Right renal cortex interstitium (tissue), 3 donors: ENCODE data around the gene CFAP299. TPM values are rescaled to one million over a fixed set of nuclear protein-coding genes. Genes with fewer than 3 reads are reported as not detected.
"Not testable (repeated sequence)": the region's sequence is repeated elsewhere in the genome, so short reads cannot be mapped to it uniquely, and the experiment has no call there.

Experiments
- DNase-seq, 3 donors: peaks; one replicate each; pipeline ENCODE4 v3.0.0-alpha.2; 2013; ENCODE audit warnings: low read depth in 3 of 3, low spot score in 2 of 3
- polyA plus RNA-seq, 3 donors: library from polyadenylated mRNA; unstranded; fragments of 120-200 nt; gene quantifications; one replicate each; pipeline ENCODE4 v1.2.1, GENCODE V29; 2013; ENCODE audit not compliant: insufficient read length in 3 of 3

The CFAP299 gene
- polyA plus RNA-seq, 3 donors = 0.48 to 0.98 (median 0.90) TPM

- DNase-seq = not testable (repeated sequence)
Observed at GRCh38 chr4:80439294-80440061, 103.9 kb downstream of the CFAP299 start.

DNA sequence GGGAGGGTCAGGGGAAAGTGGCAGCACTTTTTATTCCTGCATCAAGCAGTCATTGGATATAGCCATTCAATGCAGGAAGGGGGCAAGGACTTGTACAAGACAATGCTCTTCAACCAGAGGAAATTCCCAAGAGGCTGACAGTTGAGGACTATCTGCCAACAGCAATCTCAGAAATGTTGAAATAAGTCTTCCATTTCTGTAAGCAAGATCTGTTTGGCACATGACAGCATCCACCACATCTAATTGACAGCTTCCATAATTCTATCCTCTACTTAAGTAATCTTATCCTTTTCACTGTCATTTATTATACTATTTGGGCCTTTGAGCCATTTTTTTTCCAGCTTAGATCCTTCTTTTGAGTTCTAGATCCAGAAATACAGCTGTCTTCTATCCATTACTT is 110.7 kb downstream of the CFAP299 start:
- no peak for DNase-seq

DNA sequence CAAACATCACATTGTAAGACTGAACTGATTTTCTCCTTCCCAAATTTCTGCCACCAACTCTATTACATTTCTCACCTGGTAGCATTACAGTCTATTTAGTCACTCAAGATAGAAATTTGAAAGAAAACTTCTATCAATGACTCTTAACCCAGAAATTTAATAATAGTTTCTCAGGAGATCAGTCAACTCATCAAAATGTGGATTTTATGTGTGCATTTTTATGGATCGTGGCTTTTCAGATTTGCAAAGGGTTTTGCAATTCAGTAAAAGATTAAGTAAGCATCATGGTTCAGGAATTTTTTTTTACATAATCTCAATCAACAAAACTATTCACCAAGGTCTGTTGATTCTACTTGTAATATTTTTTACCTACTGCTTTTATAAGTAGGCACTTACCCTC is 111.1 kb downstream of the CFAP299 start:
- no peak for DNase-seq

DNA sequence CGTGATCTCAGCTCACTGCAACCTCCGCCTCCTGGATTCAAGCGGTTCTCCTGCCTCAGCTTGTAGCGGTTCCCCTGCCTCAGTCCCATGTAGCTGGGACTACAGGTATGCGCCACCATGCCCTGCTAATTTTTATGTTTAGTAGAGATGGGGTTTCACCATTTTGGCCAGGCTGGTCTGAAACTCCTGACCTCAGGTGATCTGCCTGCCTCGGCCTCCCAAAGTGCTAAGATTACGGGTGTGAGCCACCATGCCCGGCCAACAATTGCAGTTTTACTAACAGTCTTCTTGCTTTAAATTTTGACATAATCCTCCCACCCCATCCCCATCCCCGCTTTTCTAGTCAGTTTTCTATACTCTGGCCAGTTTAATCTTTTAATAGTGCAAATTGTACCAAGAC is 112.0 kb downstream of the CFAP299 start:
- DNase-seq = no peak

GRCh38 chr4:80448056-80448455 is 112.5 kb downstream of the CFAP299 start:
- no peak for DNase-seq

DNA sequence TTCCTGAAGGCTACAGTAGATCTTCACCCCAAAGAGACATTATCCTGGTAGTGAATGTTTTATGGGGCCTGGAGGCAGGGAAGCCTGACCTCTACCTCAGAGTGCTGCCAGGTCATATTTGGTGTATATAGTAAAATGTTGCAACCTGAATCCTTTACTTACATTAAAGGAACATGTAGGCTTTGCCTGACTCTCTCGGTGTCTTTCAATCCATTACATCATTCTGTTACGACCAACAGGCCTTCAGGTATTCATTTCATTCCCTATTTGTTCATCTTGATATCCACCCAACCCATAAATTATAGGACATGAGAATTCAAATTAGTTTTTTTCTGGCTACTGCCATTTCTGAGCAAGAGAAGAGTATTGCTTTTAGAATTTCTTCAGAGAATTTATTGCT is 116.5 kb downstream of the CFAP299 start:
- DNase-seq = no peak

DNA sequence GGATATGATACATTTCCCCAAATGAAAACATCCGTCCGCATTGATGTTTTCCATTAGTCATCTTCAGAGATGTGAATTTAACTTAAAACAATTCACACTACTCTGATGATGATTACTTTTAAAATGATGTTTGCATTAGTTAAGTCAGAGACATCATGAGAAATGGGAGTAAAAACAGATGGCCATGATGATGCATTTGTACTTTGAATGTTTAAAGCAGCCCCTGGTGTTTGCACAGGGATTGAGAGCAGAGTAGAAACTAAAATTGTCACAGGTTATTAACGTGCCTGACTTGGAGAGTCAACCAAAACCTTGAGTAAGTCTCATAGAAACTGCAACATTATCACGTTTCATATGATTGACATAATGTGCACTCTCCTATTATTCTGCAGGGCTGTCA is 117.2 kb downstream of the CFAP299 start:
- DNase-seq = no peak

GRCh38 chr4:80454040-80454439 is 118.5 kb downstream of the CFAP299 start:
- no peak for DNase-seq

GRCh38 chr4:80454556-80454955 is 119.0 kb downstream of the CFAP299 start:
- DNase-seq = no peak

GRCh38 chr4:80459918-80460473 is 124.5 kb downstream of the CFAP299 start:
- no peak for DNase-seq

DNA sequence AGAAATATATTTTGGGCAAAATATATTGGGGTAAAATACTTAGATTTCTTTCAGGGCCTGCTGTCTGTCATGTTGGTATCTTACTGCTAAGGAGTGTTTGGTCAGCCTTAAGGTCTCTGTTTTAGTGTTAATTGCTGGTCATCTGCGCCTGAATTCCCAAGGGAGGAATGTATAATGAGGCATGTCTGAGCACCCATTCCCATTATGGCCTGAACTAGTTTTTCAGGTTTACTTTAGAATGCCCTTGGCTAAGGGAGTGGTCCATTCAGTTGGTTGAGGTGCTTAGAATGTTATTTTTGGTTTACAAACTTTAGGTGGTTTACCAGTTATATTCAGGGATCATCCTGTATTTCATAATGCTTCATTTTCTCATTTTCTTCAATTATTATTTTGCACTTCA is 125.9 kb downstream of the CFAP299 start:
- peak in 2 of 3 donors; percentile 4 to 10 for DNase-seq

- DNase-seq = no peak
Observed at GRCh38 chr4:80462621-80463091, 127.1 kb downstream of the CFAP299 start.

DNA sequence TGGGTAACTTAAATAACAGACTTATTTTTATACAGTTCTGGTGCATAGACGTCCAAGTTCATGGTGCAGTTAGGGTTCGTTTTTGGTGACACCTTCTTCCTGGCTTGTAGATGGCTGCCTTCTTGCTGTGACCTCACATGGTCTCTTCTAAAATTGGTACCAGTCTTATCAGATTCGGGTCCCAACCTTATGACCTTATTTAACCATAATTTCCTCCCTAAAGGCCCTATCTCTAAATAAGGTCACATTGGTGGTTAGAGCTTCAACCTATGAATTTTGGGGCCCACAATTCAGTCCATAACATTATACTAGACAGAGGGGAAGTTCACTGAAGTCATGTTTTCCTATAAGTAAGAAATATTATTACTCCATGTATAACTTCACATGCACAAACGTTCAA is 128.0 kb downstream of the CFAP299 start:
- no peak for DNase-seq

DNA sequence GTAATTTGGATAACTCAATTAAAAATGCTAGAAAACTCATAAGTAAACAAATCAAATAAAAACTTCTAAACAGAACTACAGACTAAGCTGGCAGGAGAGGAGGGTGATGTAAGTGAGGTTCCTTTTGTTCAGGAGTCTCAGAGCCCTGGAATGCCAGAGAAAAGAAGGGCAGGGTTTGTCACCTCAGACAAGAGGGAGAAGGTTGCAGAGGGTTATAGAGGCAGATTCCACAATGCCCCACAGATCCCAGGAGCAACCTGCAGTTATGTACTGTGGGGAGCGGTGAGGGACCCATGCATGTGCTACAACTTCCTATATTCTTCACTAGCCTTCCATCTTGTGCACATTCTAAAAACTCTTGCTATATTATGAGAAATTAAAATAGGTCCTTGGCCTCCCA is 129.7 kb downstream of the CFAP299 start:
- no peak for DNase-seq

GRCh38 chr4:80465736-80466135 is 130.2 kb downstream of the CFAP299 start:
- no peak for DNase-seq

- DNase-seq = no peak
Observed at GRCh38 chr4:80466618-80467017, 131.1 kb downstream of the CFAP299 start.

DNA sequence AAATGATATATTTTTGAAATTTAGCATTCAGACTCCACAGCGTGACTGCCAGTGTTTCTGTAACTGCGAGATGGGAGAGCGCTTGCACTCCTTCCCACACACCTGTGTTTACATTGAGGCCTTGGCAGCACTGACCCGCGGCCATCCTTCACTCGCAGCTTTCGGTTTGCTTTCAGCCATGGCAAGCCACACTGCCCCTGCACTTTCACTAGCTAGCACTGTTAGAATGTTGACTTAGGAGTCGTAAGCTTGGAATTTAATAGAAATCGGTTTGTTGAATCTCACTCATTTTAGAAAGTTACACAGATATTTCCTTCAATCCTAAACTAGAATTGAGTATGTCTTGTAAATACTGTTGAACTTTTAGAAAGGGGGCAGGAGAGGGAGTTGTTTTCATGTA is 136.2 kb downstream of the CFAP299 start:
- peak; percentile 19 to 54 (median 27) for DNase-seq

GRCh38 chr4:80475236-80475635 is 139.7 kb downstream of the CFAP299 start:
- DNase-seq = no peak

DNA sequence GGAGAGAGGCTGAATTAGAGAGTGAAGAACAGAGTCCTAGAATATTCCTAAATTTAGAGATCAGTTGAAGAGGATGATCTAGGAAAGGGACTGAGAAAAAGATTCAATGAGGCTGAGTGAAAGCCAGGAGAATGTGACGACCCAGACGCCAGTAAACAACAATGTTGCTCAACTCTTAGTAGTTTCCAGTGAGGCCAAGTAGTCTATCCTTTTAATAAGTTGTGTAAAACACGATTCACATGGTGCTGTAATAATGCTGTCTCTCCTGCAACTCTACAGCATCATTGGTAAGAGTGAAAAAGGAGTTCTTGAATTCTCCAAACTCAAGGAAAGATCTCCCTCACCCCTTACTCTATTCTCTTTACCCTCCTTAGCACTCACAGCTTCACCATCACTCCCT is 140.3 kb downstream of the CFAP299 start:
- no peak for DNase-seq

GRCh38 chr4:80484712-80485111 is 149.2 kb downstream of the CFAP299 start:
- DNase-seq = no peak

DNA sequence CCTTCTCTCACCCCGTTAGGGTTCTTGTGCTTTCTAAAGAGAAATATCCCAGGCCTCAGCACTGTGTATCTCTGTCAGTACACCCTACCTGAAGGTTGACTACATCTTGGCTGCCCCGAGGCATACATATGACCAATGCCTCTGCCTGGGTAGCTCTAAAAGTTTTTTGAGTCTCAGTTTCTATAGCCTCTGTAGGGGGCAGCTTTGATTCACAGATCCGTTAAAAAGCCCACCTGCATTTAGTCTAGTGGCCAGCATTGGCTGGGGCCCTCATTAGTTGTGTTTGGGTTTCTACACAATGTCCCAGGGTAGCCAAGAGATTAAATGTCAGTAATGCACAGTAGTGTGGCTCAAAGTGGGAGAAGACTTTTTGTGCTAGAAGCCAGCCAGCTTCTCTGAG is 151.1 kb downstream of the CFAP299 start:
- DNase-seq = no peak

DNA sequence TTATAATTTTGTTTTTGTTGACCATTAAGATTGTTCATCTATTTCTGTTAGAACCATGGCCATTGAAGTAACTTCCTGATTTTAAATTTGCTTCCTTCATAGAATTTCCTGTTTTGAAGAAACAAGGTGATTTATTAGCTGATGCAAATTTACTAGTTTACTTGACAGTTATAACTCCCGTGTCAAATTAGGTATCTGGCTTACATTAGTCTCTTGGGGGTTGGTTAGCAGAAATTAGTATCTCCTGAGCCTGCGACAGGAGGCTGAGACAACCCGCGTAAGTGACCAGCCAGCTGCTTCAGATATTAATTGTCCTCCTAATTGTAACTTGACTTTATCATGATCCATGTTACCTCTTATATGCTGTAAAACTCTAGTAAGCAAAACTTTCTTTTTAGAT is 154.3 kb downstream of the CFAP299 start:
- no peak for DNase-seq
